ENCODE data around the gene CCM2L. TPM values are rescaled to one million over a fixed set of nuclear protein-coding genes. Genes with fewer than 3 reads are reported as not detected.

CCM2L gene
- total RNA-seq, 1 donor from 2014 or later: 0.11 TPM

GRCh38 chr20:32003325-32003724, 6.9 kb upstream of the CCM2L start:
- Histone ChIP-seq H3K4me3 (ENCODE audit: insufficient read depth, low read depth, low read length) (no peak overlapping the region), H3K27ac (ENCODE audit: low read depth, low read length) (no peak overlapping the region), H3K4me2 (ENCODE audit: low read length) (no peak overlapping the region), H3K79me2 (ENCODE audit: insufficient read depth, low read length) (no peaks in the 10 kb centered on the region), H3K9ac (ENCODE audit: low read length) (no peak overlapping the region), H4K20me1 (ENCODE audit: insufficient read depth, low read length) (no peaks in the 10 kb centered on the region), H2AFZ (ENCODE audit: low read depth, low read length) (no peak overlapping the region), H3K36me3 (ENCODE audit: insufficient read depth, low read length) (no peaks in the 10 kb centered on the region), H3K4me1 (ENCODE audit: insufficient read depth, low read length) (no peaks in the 10 kb centered on the region), H3K27me3 (ENCODE audit: insufficient read depth, low read length) (peaks cover 8% of the 10 kb centered on the region), H3K9me3 (ENCODE audit: insufficient read depth, low read depth, low read length) (no peaks in the 10 kb centered on the region)
- H3K36me3 Mint-ChIP-seq (ENCODE audit: low read depth, unreplicated experiment): no peaks in the 10 kb centered on the region
- H3K27me3 Mint-ChIP-seq (ENCODE audit: low read depth, unreplicated experiment): peaks cover 34% of the 10 kb centered on the region
- no peak overlapping the region for H3K4me3 Mint-ChIP-seq (ENCODE audit: unreplicated experiment)
- no peak overlapping the region for H3K27ac Mint-ChIP-seq (ENCODE audit: unreplicated experiment)
- no peak for DNase-seq (ENCODE audit: low read depth)
- H3K4me1 Mint-ChIP-seq (ENCODE audit: low read depth, unreplicated experiment): peaks cover 4% of the 10 kb centered on the region
- peaks cover 4% of the 10 kb centered on the region for H3K9me3 Mint-ChIP-seq (ENCODE audit: unreplicated experiment)
- TF ChIP-seq EZH2 (IDR thresholded peaks at IDR 0.05; ENCODE audit: insufficient read depth, low read length) (no peak), CTCF (IDR thresholded peaks at IDR 0.05; ENCODE audit: insufficient read depth, low read depth, low read length) (no peak)
- no peak for FAIRE-seq

GRCh38 chr20:32004963-32005362, 5.3 kb upstream of the CCM2L start:
- Histone ChIP-seq H4K20me1 (ENCODE audit: insufficient read depth, low read length) (no peaks in the 10 kb centered on the region), H3K4me3 (ENCODE audit: insufficient read depth, low read depth, low read length) (no peak overlapping the region), H3K4me2 (ENCODE audit: low read length) (no peak overlapping the region), H3K9ac (ENCODE audit: low read length) (no peak overlapping the region), H3K27me3 (ENCODE audit: insufficient read depth, low read length) (peaks cover 7% of the 10 kb centered on the region), H3K4me1 (ENCODE audit: insufficient read depth, low read length) (no peaks in the 10 kb centered on the region), H2AFZ (ENCODE audit: low read depth, low read length) (no peak overlapping the region), H3K79me2 (ENCODE audit: insufficient read depth, low read length) (no peaks in the 10 kb centered on the region), H3K36me3 (ENCODE audit: insufficient read depth, low read length) (no peaks in the 10 kb centered on the region), H3K9me3 (ENCODE audit: insufficient read depth, low read depth, low read length) (no peaks in the 10 kb centered on the region), H3K27ac (ENCODE audit: low read depth, low read length) (no peak overlapping the region)
- Mint-ChIP-seq H3K27ac (ENCODE audit: unreplicated experiment) (no peak overlapping the region), H3K36me3 (ENCODE audit: low read depth, unreplicated experiment) (no peaks in the 10 kb centered on the region), H3K27me3 (ENCODE audit: low read depth, unreplicated experiment) (peaks cover 24% of the 10 kb centered on the region), H3K4me3 (ENCODE audit: unreplicated experiment) (no peak overlapping the region), H3K4me1 (ENCODE audit: low read depth, unreplicated experiment) (peaks cover 4% of the 10 kb centered on the region), H3K9me3 (ENCODE audit: unreplicated experiment) (peaks cover 4% of the 10 kb centered on the region)
- no peak for TF ChIP-seq CTCF (IDR thresholded peaks at IDR 0.05; ENCODE audit: insufficient read depth, low read depth, low read length)
- TF ChIP-seq EZH2 (IDR thresholded peaks at IDR 0.05; ENCODE audit: insufficient read depth, low read length): no peak
- DNase-seq (ENCODE audit: low read depth) (no peak), FAIRE-seq (no peak)

GRCh38 chr20:32006053-32006452, 4.2 kb upstream of the CCM2L start:
- FAIRE-seq: no peak
- no peak overlapping the region for H3K4me3 ChIP-seq (ENCODE audit: insufficient read depth, low read depth, low read length)

More at GRCh38 chr20:32006053-32006452, 4.2 kb upstream of the CCM2L start:
- no peak overlapping the region for H3K4me3 Mint-ChIP-seq (ENCODE audit: unreplicated experiment)
- H3K9me3 Mint-ChIP-seq (ENCODE audit: unreplicated experiment): peaks cover 4% of the 10 kb centered on the region
- H3K79me2 ChIP-seq (ENCODE audit: insufficient read depth, low read length): no peaks in the 10 kb centered on the region
- H3K27ac Mint-ChIP-seq (ENCODE audit: unreplicated experiment): no peak overlapping the region
- peaks cover 19% of the 10 kb centered on the region for H3K27me3 Mint-ChIP-seq (ENCODE audit: low read depth, unreplicated experiment)
- H3K36me3 Mint-ChIP-seq (ENCODE audit: low read depth, unreplicated experiment): no peaks in the 10 kb centered on the region
- peaks cover 5% of the 10 kb centered on the region for H3K27me3 ChIP-seq (ENCODE audit: insufficient read depth, low read length)
- no peak overlapping the region for H3K27ac ChIP-seq (ENCODE audit: low read depth, low read length)
- H3K4me2 ChIP-seq (ENCODE audit: low read length): no peak overlapping the region
- H2AFZ ChIP-seq (ENCODE audit: low read depth, low read length): no peak overlapping the region
- no peak for DNase-seq (ENCODE audit: low read depth)
- H3K4me1 ChIP-seq (ENCODE audit: insufficient read depth, low read length): no peaks in the 10 kb centered on the region
- H3K9ac ChIP-seq (ENCODE audit: low read length): no peak overlapping the region
- H3K9me3 ChIP-seq (ENCODE audit: insufficient read depth, low read depth, low read length): no peaks in the 10 kb centered on the region
- H3K4me1 Mint-ChIP-seq (ENCODE audit: low read depth, unreplicated experiment): peaks cover 4% of the 10 kb centered on the region
- no peaks in the 10 kb centered on the region for H3K36me3 ChIP-seq (ENCODE audit: insufficient read depth, low read length)
- no peaks in the 10 kb centered on the region for H4K20me1 ChIP-seq (ENCODE audit: insufficient read depth, low read length)
- TF ChIP-seq EZH2 (IDR thresholded peaks at IDR 0.05; ENCODE audit: insufficient read depth, low read length) (no peak), CTCF (IDR thresholded peaks at IDR 0.05; ENCODE audit: insufficient read depth, low read depth, low read length) (no peak)

All from astrocyte (in vitro differentiated cells and primary cell).